CD4-positive, alpha-beta T cell (primary cell): Measurements from ENCODE around the gene SASH1. TPM values are rescaled to one million over a fixed set of nuclear protein-coding genes. Genes with fewer than 3 reads are reported as not detected.

Experiments
- ATAC-seq: fragments of 200-7000 bp; cut with Tn5 transposase; one replicate; pipeline ENCODE4 v1.10.0; 2022; ENCODE audit warnings: mild to moderate bottlenecking; ENCODE audit not compliant: poor library complexity
- CTCF ChIA-PET: fragments of 350-600 bp; sonication (Branson Sonifier 250); formaldehyde crosslinking; loops from one replicate; lab custom pipeline; 2021; ENCODE audit warnings: antibody characterized with exemption, inconsistent platforms; lab: Charles Lee
- POLR2A ChIA-PET: fragments of 350-600 bp; sonication (Branson Sonifier 250); formaldehyde crosslinking; loops from one replicate; lab custom pipeline; 2021; ENCODE audit warnings: antibody characterized with exemption, inconsistent platforms; lab: Charles Lee
- DNase-seq, 14 experiments: peaks; one replicate each; pipeline ENCODE4 v3.0.0-alpha.2; 2013 to 2020; ENCODE audit warnings: mixed read lengths in 2 of 14
- H3K27ac ChIP-seq, 2 donors: one replicate each; pipeline versions ENCODE4 v1.5.1 to v1.7.0; 2013; ENCODE audit warnings: low read length in 2 of 2, low read depth in 1 of 2, mild to moderate bottlenecking in 1 of 2
- H3K27me3 ChIP-seq, 2 experiments: 1 replicate in 1 of 2; 2 replicates in 1 of 2; pipeline versions ENCODE4 v1.6.1 to v1.7.0; 2013; ENCODE audit warnings: low read length in 2 of 2, control low read depth in 1 of 2, mild to moderate bottlenecking in 1 of 2, moderate library complexity in 1 of 2; ENCODE audit not compliant: insufficient read depth in 2 of 2, control insufficient read depth in 1 of 2
- H3K36me3 ChIP-seq: one replicate; pipeline ENCODE4 v1.6.1; 2013; ENCODE audit warnings: low read length, control low read depth; ENCODE audit not compliant: insufficient read depth
- H3K4me1 ChIP-seq: one replicate; pipeline ENCODE4 v1.6.1; 2013; ENCODE audit warnings: low read length, control low read depth; ENCODE audit not compliant: insufficient read depth
- H3K4me3 ChIP-seq: one replicate; pipeline ENCODE4 v1.5.1; 2013; ENCODE audit warnings: mild to moderate bottlenecking, low read length, moderate library complexity
- H3K9me3 ChIP-seq, 2 experiments: 1 replicate in 1 of 2; 2 replicates in 1 of 2; pipeline versions ENCODE4 v1.6.1 to v1.7.0; 2013; ENCODE audit warnings: low read length in 2 of 2, mild to moderate bottlenecking in 2 of 2, control low read depth in 1 of 2, moderate library complexity in 1 of 2; ENCODE audit not compliant: control insufficient read depth in 1 of 2, insufficient read depth in 1 of 2
- H3K27ac Mint-ChIP-seq: one replicate; pipeline ENCODE4 v1.8.0; 2020; ENCODE audit warnings: mixed read lengths
- H3K27me3 Mint-ChIP-seq: one replicate; pipeline ENCODE4 v1.8.0; 2021; ENCODE audit warnings: mixed read lengths
- H3K36me3 Mint-ChIP-seq: one replicate; pipeline ENCODE4 v1.8.0; 2021; ENCODE audit warnings: low read depth, mixed read lengths
- H3K4me1 Mint-ChIP-seq: one replicate; pipeline ENCODE4 v1.8.0; 2021; ENCODE audit warnings: low read depth, mixed read lengths
- H3K4me3 Mint-ChIP-seq: one replicate; pipeline ENCODE4 v1.8.0; 2020; ENCODE audit warnings: mild to moderate bottlenecking, mixed read lengths
- H3K9me3 Mint-ChIP-seq: one replicate; pipeline ENCODE4 v1.8.0; 2020; ENCODE audit warnings: mixed read lengths
- intact Hi-C, 2 experiments: fragments of 100-400 bp; cut with DNase I in 1 of 2; cut with micrococcal nuclease in 1 of 2; formaldehyde crosslinking; loops; one replicate each; pipeline versions ENCODE4 v1.15.1 to v1.9.0; 2023 to 2025; cut with DNase I, micrococcal nuclease
- total RNA-seq, 174 experiments: library from RNA in 2 of 174; stranded (reverse) in 2 of 174; gene quantifications; one replicate each; pipeline ENCODE4 v1.2.3 and lab custom pipeline; 2021 to 2026
- TF ChIP-seq, protein P1 (sequence below): fragments of 200-600 bp; IDR thresholded peaks from one replicate; pipeline ENCODE4 v1.8.0; 2022; ENCODE audit warnings: antibody characterized with exemption, mild to moderate bottlenecking

The SASH1 gene
- total RNA-seq, 2 experiments from 2014 or later = 0.58 to 0.75 TPM

- CTCF ChIA-PET = no interaction called here
- no peaks in the 10 kb centered on the region for H3K36me3 Mint-ChIP-seq
Observed at GRCh38 chr6:148564494-148565035, 221.9 kb downstream of the SASH1 start.

GRCh38 chr6:148565321-148565926 is 222.8 kb downstream of the SASH1 start:
- Mint-ChIP-seq H3K4me1 (no peaks in the 10 kb centered on the region), H3K27ac (no peak overlapping the region), H3K9me3 (no peaks in the 10 kb centered on the region), H3K36me3 (no peaks in the 10 kb centered on the region), H3K27me3 (peaks cover 27% of the 10 kb centered on the region), H3K4me3 (no peak overlapping the region)
- ChIA-PET CTCF (no interaction called here), POLR2A (no interaction called here)
- H3K4me1 ChIP-seq = peaks cover 10% of the 10 kb centered on the region
- no peaks in the 10 kb centered on the region for H3K9me3 ChIP-seq
- intact Hi-C loops = no loop called here
- H3K36me3 ChIP-seq = no peaks in the 10 kb centered on the region
- no peak overlapping the region for H3K27ac ChIP-seq
- ATAC-seq (no peak), DNase-seq (no peak)
- TF ChIP-seq, protein P1, sequence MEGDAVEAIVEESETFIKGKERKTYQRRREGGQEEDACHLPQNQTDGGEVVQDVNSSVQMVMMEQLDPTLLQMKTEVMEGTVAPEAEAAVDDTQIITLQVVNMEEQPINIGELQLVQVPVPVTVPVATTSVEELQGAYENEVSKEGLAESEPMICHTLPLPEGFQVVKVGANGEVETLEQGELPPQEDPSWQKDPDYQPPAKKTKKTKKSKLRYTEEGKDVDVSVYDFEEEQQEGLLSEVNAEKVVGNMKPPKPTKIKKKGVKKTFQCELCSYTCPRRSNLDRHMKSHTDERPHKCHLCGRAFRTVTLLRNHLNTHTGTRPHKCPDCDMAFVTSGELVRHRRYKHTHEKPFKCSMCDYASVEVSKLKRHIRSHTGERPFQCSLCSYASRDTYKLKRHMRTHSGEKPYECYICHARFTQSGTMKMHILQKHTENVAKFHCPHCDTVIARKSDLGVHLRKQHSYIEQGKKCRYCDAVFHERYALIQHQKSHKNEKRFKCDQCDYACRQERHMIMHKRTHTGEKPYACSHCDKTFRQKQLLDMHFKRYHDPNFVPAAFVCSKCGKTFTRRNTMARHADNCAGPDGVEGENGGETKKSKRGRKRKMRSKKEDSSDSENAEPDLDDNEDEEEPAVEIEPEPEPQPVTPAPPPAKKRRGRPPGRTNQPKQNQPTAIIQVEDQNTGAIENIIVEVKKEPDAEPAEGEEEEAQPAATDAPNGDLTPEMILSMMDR = no peak
- H3K27me3 ChIP-seq = peaks cover 3 to 9% of the 10 kb centered on the region in 2 experiments
- H3K4me3 ChIP-seq = no peak overlapping the region

More at GRCh38 chr6:148564494-148565035, 221.9 kb downstream of the SASH1 start:
- Histone ChIP-seq H3K27ac (no peak overlapping the region), H3K4me1 (peaks cover 15% of the 10 kb centered on the region), H3K4me3 (no peak overlapping the region), H3K36me3 (no peaks in the 10 kb centered on the region), H3K27me3 (peaks cover 3 to 6% of the 10 kb centered on the region in 2 experiments), H3K9me3 (no peaks in the 10 kb centered on the region)
- H3K9me3 Mint-ChIP-seq = no peaks in the 10 kb centered on the region
- intact Hi-C loops = loop anchor here (5.0 kb wide), 2 partner anchors 218 to 383 kb away; no protein-coding TSS in a partner anchor
- no peaks in the 10 kb centered on the region for H3K4me1 Mint-ChIP-seq
- no peak for ATAC-seq
- POLR2A ChIA-PET = no interaction called here
- peaks cover 27% of the 10 kb centered on the region for H3K27me3 Mint-ChIP-seq
- no peak for DNase-seq
- H3K27ac Mint-ChIP-seq = no peak overlapping the region
- no peak overlapping the region for H3K4me3 Mint-ChIP-seq
- TF ChIP-seq, protein P1 = no peak

GRCh38 chr6:148565930-148566663 is 223.5 kb downstream of the SASH1 start:
- DNase-seq (peak in 3 of 14 experiments; percentile 5 to 56 (median 49)), ATAC-seq (no peak)
- H3K27ac Mint-ChIP-seq = no peak overlapping the region
- ChIA-PET CTCF (no interaction called here), POLR2A (no interaction called here)
- intact Hi-C loops = no loop called here
- no peaks in the 10 kb centered on the region for H3K4me1 Mint-ChIP-seq
- Histone ChIP-seq H3K4me1 (peaks cover 10% of the 10 kb centered on the region), H3K27me3 (peaks cover 3 to 9% of the 10 kb centered on the region in 2 experiments), H3K4me3 (no peak overlapping the region), H3K36me3 (no peaks in the 10 kb centered on the region), H3K27ac (no peak overlapping the region), H3K9me3 (no peaks in the 10 kb centered on the region)
- H3K9me3 Mint-ChIP-seq = no peaks in the 10 kb centered on the region
- TF ChIP-seq, protein P1 = no peak
- H3K4me3 Mint-ChIP-seq = no peak overlapping the region
- peaks cover 27% of the 10 kb centered on the region for H3K27me3 Mint-ChIP-seq
- H3K36me3 Mint-ChIP-seq = no peaks in the 10 kb centered on the region
